Uterus (tissue), 4 donors: Measurements from ENCODE around the gene TPO. TPM values are rescaled to one million over a fixed set of nuclear protein-coding genes. Genes with fewer than 3 reads are reported as not detected.

Source experiments
- DNase-seq, 2 donors: peaks; one replicate each; pipeline ENCODE4 v3.0.0-alpha.2; 2019 to 2020
- H3K27ac ChIP-seq, 2 donors: fragments of 200-600 bp; sonication (generic); 1 replicate in 1 of 2; 2 replicates in 1 of 2; pipeline ENCODE4 v1.5.1; 2016 to 2018
- H3K27me3 ChIP-seq, 2 donors: fragments of 200-600 bp; sonication (generic); one replicate each; pipeline ENCODE4 v1.5.1; 2018 to 2019; ENCODE audit warnings: control low read depth in 1 of 2
- H3K36me3 ChIP-seq, 2 donors: fragments of 200-600 bp; sonication (generic); one replicate each; pipeline ENCODE4 v1.5.1; 2019; ENCODE audit warnings: control low read depth in 1 of 2
- H3K4me1 ChIP-seq, 2 donors: fragments of 200-600 bp; sonication (generic); one replicate each; pipeline ENCODE4 v1.5.1; 2018 to 2019; ENCODE audit warnings: control low read depth in 1 of 2
- H3K4me3 ChIP-seq, 2 donors: fragments of 200-600 bp; sonication (generic); 1 replicate in 1 of 2; 2 replicates in 1 of 2; pipeline ENCODE4 v1.5.1; 2018 to 2019; ENCODE audit warnings: mild to moderate bottlenecking in 1 of 2
- H3K9me3 ChIP-seq, 2 donors: fragments of 200-600 bp; sonication (generic); one replicate each; pipeline ENCODE4 v1.5.1; 2019; ENCODE audit warnings: control low read depth in 1 of 2
- CTCF ChIP-seq, 4 experiments: fragments of 200-600 bp in 2 of 4; fragments of 450-650 bp in 2 of 4; sonication (generic) in 2 of 4; IDR thresholded peaks; one replicate each; pipeline ENCODE4 v1.5.1; 2016 to 2019; ENCODE audit warnings: antibody characterized with exemption in 4 of 4, mild to moderate bottlenecking in 2 of 4, moderate library complexity in 1 of 4
- POLR2A ChIP-seq, 2 donors: fragments of 450-650 bp; IDR thresholded peaks; one replicate each; pipeline ENCODE4 v1.6.1; 2016; ENCODE audit warnings: antibody characterized with exemption in 2 of 2, mild to moderate bottlenecking in 1 of 2, moderate library complexity in 1 of 2
- intact Hi-C: fragments of 100-400 bp; cut with DNase I; formaldehyde crosslinking; loops from one replicate; pipeline ENCODE4 v1.15.1; 2023; ENCODE audit warnings: low total_unique reads
- total RNA-seq, 4 donors: library from RNA; depleted of rRNA in 3 of 4; stranded (reverse); fragments of >200 nt in 3 of 4; gene quantifications; one replicate each; pipeline versions ENCODE4 v1.1.0 to v1.2.4, GENCODE V29; 2014 to 2023
- donor health status: DM: yes; HTN: yes; CAD: no.

Gene TPO
- total RNA-seq, 4 donors from 2014 or later = 4.4 TPM; not detected in 3

- intact Hi-C loops = no loop called here
- DNase-seq = no peak
These were observed 71.0 kb downstream of the TPO start for GRCh38 chr2:1484131-1484884.

GRCh38 chr2:1486670-1487069 is 73.4 kb downstream of the TPO start:
- Histone ChIP-seq H3K36me3 (no peaks in the 10 kb centered on the region), H3K4me1 (no peaks in the 10 kb centered on the region), H3K9me3 (no peaks in the 10 kb centered on the region), H3K27me3 (no peaks in the 10 kb centered on the region), H3K27ac (no peak overlapping the region), H3K4me3 (no peak overlapping the region)
- DNase-seq = no peak
- intact Hi-C loops = no loop called here
- TF ChIP-seq POLR2A (IDR thresholded peaks at IDR 0.05) = no peak
- no peak for TF ChIP-seq CTCF (IDR thresholded peaks at IDR 0.05)

More at GRCh38 chr2:1484131-1484884, 71.0 kb downstream of the TPO start:
- H3K36me3 ChIP-seq = no peaks in the 10 kb centered on the region
- H3K4me1 ChIP-seq = no peaks in the 10 kb centered on the region
- no peak overlapping the region for H3K4me3 ChIP-seq
- no peaks in the 10 kb centered on the region for H3K9me3 ChIP-seq
- H3K27ac ChIP-seq = no peak overlapping the region
- H3K27me3 ChIP-seq = no peaks in the 10 kb centered on the region
- no peak for TF ChIP-seq CTCF (IDR thresholded peaks at IDR 0.05)
- no peak for TF ChIP-seq POLR2A (IDR thresholded peaks at IDR 0.05)

- Histone ChIP-seq H3K36me3 (no peaks in the 10 kb centered on the region), H3K4me1 (no peaks in the 10 kb centered on the region), H3K9me3 (no peaks in the 10 kb centered on the region), H3K4me3 (no peak overlapping the region), H3K27ac (no peak overlapping the region), H3K27me3 (no peaks in the 10 kb centered on the region)
- intact Hi-C loops = no loop called here
- no peak for TF ChIP-seq CTCF (IDR thresholded peaks at IDR 0.05)
- no peak for TF ChIP-seq POLR2A (IDR thresholded peaks at IDR 0.05)
- DNase-seq = no peak
These were observed 74.5 kb downstream of the TPO start for GRCh38 chr2:1487758-1488157.

- Histone ChIP-seq H3K9me3 (no peaks in the 10 kb centered on the region), H3K4me1 (no peaks in the 10 kb centered on the region), H3K27ac (no peak overlapping the region), H3K27me3 (no peaks in the 10 kb centered on the region), H3K36me3 (no peaks in the 10 kb centered on the region), H3K4me3 (no peak overlapping the region)
- no peak for DNase-seq
- TF ChIP-seq POLR2A (IDR thresholded peaks at IDR 0.05) (no peak), CTCF (IDR thresholded peaks at IDR 0.05) (no peak)
- intact Hi-C loops = no loop called here
These were observed 75.0 kb downstream of the TPO start for GRCh38 chr2:1488181-1488671.

GRCh38 chr2:1488851-1489250 is 75.6 kb downstream of the TPO start:
- H3K9me3 ChIP-seq = no peaks in the 10 kb centered on the region
- H3K4me1 ChIP-seq = no peaks in the 10 kb centered on the region
- no peak overlapping the region for H3K27ac ChIP-seq
- intact Hi-C loops = no loop called here
- TF ChIP-seq CTCF (IDR thresholded peaks at IDR 0.05) (no peak), POLR2A (IDR thresholded peaks at IDR 0.05) (no peak)
- no peak overlapping the region for H3K4me3 ChIP-seq
- no peaks in the 10 kb centered on the region for H3K27me3 ChIP-seq
- DNase-seq = no peak
- H3K36me3 ChIP-seq = no peaks in the 10 kb centered on the region
